ENCODE data around the gene AFF3. TPM values are rescaled to one million over a fixed set of nuclear protein-coding genes. Genes with fewer than 3 reads are reported as not detected.

AFF3 gene
- total RNA-seq, 1 experiment from 2014 or later: 0.61 TPM

DNA sequence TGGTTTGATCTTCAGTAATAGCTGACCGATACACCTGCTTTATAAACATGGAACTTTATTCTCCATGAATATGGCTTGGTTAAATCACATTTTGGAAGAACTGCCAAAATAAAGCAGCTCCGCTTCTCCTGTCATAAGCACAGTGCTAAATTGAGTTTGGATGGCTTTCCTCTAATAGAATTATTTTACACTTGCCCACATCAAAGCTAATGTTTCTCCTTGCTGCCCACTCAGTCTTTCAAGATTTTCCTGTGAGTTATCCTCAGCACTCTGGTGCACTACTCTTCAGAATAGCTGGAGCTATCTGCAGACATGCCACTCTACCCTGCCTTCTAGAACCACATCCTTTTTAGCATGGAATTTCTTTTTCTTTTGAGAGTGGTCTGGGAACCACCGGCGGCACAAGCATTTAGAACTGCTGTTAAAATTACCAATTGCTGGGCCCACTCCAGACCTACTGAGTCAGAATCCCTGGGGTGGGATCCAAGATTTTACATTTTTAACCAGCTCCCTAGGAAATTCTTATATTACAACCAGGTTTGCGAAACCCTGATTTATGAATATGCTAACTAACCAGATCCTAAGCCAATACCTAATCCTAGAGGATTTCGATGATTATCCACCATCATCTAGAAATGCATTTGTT, 283.3 kb downstream of the AFF3 start:
- no peak overlapping the region for H3K27ac ChIP-seq (ENCODE audit: low read depth, low read length)

More for the DNA sequence above, 283.3 kb downstream of the AFF3 start:
- Histone ChIP-seq H3K9me3 (ENCODE audit: control insufficient read depth in 1 of 2, insufficient read depth in 1 of 2, low read depth in 1 of 2, low read length in 2 of 2) (no peaks in the 10 kb centered on the region), H3K27me3 (ENCODE audit: insufficient read depth, low read length) (peaks cover 74% of the 10 kb centered on the region), H3K4me2 (ENCODE audit: low read length) (no peak overlapping the region), H3K9ac (ENCODE audit: low read length) (no peak overlapping the region), H3K4me3 (replicated peaks in 1 of 2; ENCODE audit: low read depth in 1 of 2, low read length in 2 of 2) (no peak overlapping the region), H3K36me3 (ENCODE audit: control insufficient read depth in 1 of 2, insufficient read depth in 2 of 2, low read length in 2 of 2) (no peaks in the 10 kb centered on the region), H4K20me1 (ENCODE audit: insufficient read depth) (no peaks in the 10 kb centered on the region), H3K79me2 (ENCODE audit: insufficient read depth, low read length) (no peaks in the 10 kb centered on the region), H3K4me1 (ENCODE audit: control insufficient read depth in 1 of 2, insufficient read depth in 2 of 2, low read length in 2 of 2) (no peaks in the 10 kb centered on the region), H3K9me2 (ENCODE audit: insufficient read depth) (no peaks in the 10 kb centered on the region), H2AFZ (ENCODE audit: low read depth, low read length, poor library complexity, severe bottlenecking) (no peak overlapping the region)
- DNase-seq (ENCODE audit: low read depth, low spot score) (no peak), ATAC-seq (no peak)
- ChIA-PET RAD21 (ENCODE audit: low non-redundant PET in 1 of 2, low total read pairs in 2 of 2, uncharacterized antibody in 2 of 2, unreplicated experiment in 2 of 2) (no interaction called here), POLR2A (no interaction called here), CTCF (no interaction called here)
- intact Hi-C loops (cut with micrococcal nuclease): no loop called here
- no TSS peak for BruUV-seq (replicated peaks)
- TF ChIP-seq RAD21 (IDR thresholded peaks at IDR 0.05; ENCODE audit: low read depth) (no peak), TCF7L2 (IDR thresholded peaks at IDR 0.05; ENCODE audit: borderline replicate concordance, extremely low read depth, insufficient read depth, insufficient read length) (no peak), SRF (IDR thresholded peaks at IDR 0.05; ENCODE audit: low read depth) (no peak), FOSL1 (IDR thresholded peaks at IDR 0.05; ENCODE audit: low read depth) (no peak), YY1 (IDR thresholded peaks at IDR 0.05; ENCODE audit: extremely low read depth, insufficient replicate concordance, low read depth, low read length) (no peak), ELF1 (IDR thresholded peaks at IDR 0.05; ENCODE audit: borderline replicate concordance, low read depth) (no peak), ZFX (IDR thresholded peaks at IDR 0.05) (no peak)
- TF ChIP-seq, protein P1, sequence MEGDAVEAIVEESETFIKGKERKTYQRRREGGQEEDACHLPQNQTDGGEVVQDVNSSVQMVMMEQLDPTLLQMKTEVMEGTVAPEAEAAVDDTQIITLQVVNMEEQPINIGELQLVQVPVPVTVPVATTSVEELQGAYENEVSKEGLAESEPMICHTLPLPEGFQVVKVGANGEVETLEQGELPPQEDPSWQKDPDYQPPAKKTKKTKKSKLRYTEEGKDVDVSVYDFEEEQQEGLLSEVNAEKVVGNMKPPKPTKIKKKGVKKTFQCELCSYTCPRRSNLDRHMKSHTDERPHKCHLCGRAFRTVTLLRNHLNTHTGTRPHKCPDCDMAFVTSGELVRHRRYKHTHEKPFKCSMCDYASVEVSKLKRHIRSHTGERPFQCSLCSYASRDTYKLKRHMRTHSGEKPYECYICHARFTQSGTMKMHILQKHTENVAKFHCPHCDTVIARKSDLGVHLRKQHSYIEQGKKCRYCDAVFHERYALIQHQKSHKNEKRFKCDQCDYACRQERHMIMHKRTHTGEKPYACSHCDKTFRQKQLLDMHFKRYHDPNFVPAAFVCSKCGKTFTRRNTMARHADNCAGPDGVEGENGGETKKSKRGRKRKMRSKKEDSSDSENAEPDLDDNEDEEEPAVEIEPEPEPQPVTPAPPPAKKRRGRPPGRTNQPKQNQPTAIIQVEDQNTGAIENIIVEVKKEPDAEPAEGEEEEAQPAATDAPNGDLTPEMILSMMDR (IDR thresholded peaks at IDR 0.05 in 2 of 3, conservative IDR thresholded peaks at IDR 0.05 in 1 of 3; ENCODE audit: borderline replicate concordance in 1 of 3, insufficient read depth in 1 of 3, low read depth in 2 of 3, low read length in 2 of 3): no peak
- TF ChIP-seq, protein P2, sequence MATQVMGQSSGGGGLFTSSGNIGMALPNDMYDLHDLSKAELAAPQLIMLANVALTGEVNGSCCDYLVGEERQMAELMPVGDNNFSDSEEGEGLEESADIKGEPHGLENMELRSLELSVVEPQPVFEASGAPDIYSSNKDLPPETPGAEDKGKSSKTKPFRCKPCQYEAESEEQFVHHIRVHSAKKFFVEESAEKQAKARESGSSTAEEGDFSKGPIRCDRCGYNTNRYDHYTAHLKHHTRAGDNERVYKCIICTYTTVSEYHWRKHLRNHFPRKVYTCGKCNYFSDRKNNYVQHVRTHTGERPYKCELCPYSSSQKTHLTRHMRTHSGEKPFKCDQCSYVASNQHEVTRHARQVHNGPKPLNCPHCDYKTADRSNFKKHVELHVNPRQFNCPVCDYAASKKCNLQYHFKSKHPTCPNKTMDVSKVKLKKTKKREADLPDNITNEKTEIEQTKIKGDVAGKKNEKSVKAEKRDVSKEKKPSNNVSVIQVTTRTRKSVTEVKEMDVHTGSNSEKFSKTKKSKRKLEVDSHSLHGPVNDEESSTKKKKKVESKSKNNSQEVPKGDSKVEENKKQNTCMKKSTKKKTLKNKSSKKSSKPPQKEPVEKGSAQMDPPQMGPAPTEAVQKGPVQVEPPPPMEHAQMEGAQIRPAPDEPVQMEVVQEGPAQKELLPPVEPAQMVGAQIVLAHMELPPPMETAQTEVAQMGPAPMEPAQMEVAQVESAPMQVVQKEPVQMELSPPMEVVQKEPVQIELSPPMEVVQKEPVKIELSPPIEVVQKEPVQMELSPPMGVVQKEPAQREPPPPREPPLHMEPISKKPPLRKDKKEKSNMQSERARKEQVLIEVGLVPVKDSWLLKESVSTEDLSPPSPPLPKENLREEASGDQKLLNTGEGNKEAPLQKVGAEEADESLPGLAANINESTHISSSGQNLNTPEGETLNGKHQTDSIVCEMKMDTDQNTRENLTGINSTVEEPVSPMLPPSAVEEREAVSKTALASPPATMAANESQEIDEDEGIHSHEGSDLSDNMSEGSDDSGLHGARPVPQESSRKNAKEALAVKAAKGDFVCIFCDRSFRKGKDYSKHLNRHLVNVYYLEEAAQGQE (IDR thresholded peaks at IDR 0.05; ENCODE audit: low read depth): no peak
- TF ChIP-seq, protein P3, sequence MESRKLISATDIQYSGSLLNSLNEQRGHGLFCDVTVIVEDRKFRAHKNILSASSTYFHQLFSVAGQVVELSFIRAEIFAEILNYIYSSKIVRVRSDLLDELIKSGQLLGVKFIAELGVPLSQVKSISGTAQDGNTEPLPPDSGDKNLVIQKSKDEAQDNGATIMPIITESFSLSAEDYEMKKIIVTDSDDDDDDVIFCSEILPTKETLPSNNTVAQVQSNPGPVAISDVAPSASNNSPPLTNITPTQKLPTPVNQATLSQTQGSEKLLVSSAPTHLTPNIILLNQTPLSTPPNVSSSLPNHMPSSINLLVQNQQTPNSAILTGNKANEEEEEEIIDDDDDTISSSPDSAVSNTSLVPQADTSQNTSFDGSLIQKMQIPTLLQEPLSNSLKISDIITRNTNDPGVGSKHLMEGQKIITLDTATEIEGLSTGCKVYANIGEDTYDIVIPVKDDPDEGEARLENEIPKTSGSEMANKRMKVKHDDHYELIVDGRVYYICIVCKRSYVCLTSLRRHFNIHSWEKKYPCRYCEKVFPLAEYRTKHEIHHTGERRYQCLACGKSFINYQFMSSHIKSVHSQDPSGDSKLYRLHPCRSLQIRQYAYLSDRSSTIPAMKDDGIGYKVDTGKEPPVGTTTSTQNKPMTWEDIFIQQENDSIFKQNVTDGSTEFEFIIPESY (IDR thresholded peaks at IDR 0.05; ENCODE audit: extremely low read depth, insufficient replicate concordance, low read length): no peak

Data from HCT116 (cell line).